Head of caudate nucleus (tissue), 42 donors: ENCODE measurements around the gene CCDC122.
"Not testable (repeated sequence)": the region's sequence is repeated elsewhere in the genome, so short reads cannot be mapped to it uniquely, and the experiment has no call there.

ENCODE experiments used
- DNase-seq, 42 donors: peaks; one replicate each; pipeline versions ENCODE4 v3.0.0 to v3.0.0-alpha.2; 2020 to 2021; ENCODE audit warnings: mixed read lengths in 7 of 42
- intact Hi-C: fragments of 100-400 bp; cut with DNase I; formaldehyde crosslinking; loops from one replicate; pipeline ENCODE4 v1.15.0; 2022

Gene CCDC122

DNA sequence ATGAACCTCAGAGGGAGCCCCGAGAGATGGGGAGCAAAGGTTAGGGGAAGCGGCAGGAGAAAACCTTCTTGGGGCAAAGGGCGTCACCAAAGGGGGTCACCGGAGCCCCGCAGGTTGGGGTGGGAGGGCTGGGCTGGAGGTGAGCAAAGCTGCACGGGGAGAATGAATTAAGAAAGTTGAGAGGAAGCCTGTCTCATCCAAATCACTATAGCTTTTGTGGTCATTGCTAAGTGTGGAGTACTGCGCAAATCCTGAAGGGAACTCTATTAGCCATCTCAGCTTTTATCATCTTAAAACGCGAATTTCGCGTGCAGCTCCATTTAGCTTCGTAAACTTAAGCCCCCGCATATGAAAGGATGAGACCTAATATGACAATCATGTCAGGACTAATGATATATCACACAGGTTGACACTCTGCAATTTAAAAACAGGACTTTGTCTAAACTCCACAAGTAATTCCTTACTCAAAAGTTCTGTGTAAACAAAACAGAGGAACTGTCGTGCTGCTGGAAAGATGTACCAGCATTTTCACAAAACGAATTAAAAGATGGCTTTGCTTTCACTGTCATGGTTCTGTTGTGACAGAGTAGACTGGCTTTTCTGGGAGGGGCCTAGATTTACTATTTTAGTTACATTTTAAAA lies 795 bp upstream of the CCDC122 start:
- DNase-seq = peak in 2 of 42 donors; percentile 8 to 42
- intact Hi-C loops = no loop called here

DNA sequence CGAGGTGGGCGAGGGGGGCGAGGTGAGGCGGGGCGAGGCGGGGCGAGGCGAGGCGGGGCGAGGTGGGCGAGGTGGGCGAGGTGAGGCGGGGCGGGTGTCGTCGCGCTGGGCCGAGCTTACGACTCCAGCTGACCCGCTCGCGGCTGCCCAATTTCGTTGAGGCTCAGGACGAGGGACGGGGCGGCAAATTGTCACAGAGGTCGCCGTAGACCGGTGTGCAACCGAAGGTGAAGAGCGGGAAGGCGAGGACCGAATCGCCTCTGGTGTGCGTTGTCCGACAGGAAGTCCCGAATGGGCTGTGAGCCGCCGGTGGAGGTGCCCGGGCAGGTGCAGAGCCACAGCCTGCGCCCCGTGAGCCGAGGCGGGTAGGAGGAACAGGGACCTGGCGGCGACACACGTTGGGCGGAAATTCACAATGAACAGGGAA lies 228 bp upstream of the CCDC122 start, which contains the start of gene LACC1:
Gene LACC1, plus strand, starts transcription at position 150 of the 427 bp plus-strand sequence. CDS start 1,082 bp downstream, outside the sequence.
- intact Hi-C loops = loop anchor here (5.0 kb wide), 1 partner anchor 92 kb away; the partner anchor contains the start of gene ENOX1
- DNase-seq = peak in 19 of 42 donors; percentile 20 to 65 (median 40)

DNA sequence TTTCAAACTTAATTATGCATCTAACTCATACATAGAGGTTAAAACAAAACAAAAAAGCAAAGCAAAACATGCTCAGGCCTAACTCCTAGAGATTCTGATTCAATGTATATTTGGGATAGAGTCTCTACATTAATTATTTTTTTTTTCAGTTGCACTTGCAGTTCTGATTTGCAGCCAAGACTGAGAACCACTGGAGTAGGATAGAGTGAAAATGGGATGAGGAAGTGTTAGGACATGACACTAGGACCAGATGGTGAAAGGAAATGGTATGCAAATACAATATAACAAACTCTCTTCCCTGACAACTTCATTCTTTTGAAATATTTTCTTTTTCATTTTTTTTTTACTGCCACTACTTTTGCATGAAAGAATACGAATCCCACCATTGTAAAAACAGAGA lies 1.8 kb downstream of the CCDC122 start:
- no peak for DNase-seq
- intact Hi-C loops = loop anchor here (5.0 kb wide), 1 partner anchor 90 kb away; the partner anchor contains the start of gene ENOX1

DNA sequence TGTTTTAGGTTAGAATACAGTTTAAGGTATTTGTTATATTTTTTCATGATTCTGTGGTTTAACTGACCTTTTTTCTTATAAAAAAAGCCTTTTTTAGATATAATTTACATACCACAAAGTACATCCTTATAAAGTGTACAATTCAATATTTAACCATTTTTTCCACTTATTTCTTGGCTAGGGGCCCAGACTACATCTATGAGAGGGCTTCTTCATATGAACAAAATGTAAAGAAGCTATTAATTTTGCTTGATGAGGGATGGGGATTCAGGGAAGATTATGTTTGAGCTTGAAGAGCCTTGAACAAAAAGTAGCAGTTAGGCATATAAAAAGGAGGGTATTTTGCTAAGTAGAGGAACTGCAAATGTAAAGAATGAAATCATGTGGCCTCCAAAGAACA lies 2.2 kb downstream of the CCDC122 start:
- intact Hi-C loops = loop anchor here (5.0 kb wide), 1 partner anchor 90 kb away; the partner anchor contains the start of gene ENOX1
- no peak for DNase-seq

DNA sequence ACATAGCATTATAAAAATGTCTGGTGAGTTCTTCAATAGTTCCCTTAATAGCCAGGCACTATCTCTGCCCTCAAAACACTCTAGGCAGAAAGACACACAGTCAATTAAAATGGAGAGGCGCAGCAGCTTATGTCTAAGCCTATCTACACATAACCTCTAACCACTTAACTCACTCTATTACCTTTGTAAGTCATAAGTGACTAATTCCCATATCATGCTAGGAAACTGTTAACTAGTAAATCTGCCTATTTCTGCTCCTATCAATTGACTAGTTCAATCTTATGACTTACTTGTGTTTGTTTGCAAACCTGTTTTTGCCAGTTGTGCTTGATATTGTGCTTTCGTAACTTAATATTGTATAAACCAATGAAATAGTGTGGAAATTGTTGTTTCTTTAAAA lies 3.2 kb downstream of the CCDC122 start:
- intact Hi-C loops = loop anchor here (5.0 kb wide), 1 partner anchor 89 kb away; the partner anchor contains the start of gene ENOX1
- DNase-seq = no peak

DNA sequence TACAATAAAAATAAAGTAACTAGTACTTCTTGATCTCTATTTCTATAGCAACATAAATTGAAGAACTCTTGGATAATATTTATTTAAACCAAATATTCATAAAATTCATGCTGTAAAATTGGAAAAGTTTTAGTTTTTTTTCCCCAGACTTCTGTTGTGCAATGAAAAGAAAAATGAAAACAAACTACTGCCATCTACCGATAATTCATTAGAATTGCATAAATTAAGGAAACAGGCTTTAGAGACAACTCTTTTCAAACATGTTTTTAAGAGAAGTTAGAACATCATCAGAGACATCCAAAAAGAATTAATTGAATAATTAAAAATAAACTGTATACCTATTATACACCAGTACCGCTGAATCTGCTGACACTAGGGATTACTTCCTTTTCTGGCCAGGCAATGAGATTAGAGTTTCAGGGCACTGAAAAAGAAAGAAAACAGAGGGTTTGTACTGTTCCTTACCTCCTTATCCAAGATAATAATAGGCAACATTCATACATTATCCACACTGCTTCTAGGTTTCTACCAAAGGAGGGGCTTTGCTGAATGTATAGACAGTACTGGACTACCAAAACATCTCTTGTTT lies 4.9 kb downstream of the CCDC122 start:
- intact Hi-C loops = loop anchor here (5.0 kb wide), 2 partner anchors 87 to 787 kb away; partner anchors contain the start of gene ENOX1
- no peak for DNase-seq

DNA sequence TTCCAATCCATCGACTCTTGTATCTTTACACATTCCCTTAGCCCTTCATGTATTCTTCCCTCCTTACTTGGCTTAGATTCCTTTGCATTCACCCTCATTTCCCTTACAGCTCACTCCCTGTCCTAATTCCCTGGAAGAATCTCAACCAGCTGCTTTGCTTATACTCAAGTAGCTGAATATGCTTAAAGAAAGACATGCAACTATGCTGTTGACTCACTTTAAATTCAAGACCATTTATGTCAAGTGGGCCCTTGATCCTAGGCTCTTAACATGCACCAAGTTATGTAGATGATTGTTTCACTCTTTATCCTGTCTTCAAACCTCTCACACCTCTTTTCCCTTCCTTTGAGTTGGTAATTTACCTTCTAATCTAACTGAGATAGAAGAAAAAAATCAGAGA lies 7.4 kb downstream of the CCDC122 start:
- intact Hi-C loops = loop anchor here (5.0 kb wide), 1 partner anchor 785 kb away; no protein-coding TSS in a partner anchor
- no peak for DNase-seq

DNA sequence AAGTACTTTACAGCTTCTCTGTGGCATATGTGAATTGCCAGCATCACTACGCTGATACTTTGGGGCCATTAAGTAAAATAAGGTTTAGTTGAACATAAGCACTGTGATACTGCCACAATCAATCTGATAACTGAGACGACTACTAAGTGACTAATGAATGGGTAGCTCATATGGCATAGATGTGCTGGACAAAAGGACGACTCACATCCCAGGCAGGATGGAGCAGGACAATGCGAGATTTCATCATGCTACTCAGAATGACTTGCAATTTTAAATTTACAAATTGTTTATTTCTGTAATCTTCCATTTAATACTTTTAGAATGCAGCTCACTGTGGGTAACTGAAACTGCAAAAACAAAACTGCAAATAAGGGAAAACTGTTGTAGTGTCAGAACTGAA lies 13.6 kb downstream of the CCDC122 start:
- peak in 1 of 42 donors; percentile 15 for DNase-seq
- intact Hi-C loops = no loop called here

DNA sequence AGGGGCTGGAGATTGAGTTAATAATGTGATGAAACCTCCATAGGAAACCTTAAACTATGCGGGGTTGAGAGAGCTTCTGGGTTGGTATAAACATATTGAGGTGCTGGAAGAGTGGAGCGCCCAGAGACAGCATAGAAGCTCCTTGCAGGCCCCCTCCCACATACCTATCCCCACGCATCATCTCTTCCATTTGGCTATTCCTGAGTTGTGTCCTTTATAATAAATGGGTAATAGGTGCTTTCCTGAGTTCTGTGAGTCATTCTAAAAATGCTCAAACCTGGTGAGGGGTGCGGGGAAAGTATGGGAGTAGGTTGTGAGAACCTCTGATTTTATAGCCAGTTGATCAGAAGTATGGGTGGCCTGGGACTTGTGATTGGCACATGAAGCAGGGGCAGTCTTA lies 14.6 kb downstream of the CCDC122 start:
- no peak for DNase-seq
- intact Hi-C loops = no loop called here

DNA sequence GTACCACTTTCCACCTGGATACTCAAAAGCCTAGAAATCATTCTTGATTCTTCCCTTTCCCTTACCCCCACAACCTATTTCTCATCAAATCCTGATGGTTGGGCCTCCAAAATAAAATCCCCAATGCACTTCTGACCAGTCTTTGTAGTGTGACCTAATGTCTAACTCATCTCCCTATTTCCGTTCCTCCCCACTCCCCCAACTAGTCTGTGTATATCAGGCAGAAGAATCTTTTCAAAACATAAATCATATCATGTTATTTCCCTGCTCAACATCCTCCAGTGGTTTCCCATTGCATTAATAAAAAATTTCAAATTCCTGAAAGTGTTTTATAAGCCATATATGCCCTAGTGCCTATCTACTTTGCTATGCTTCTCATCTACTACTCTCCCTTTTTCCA lies 17.7 kb downstream of the CCDC122 start:
- DNase-seq = no peak

DNA sequence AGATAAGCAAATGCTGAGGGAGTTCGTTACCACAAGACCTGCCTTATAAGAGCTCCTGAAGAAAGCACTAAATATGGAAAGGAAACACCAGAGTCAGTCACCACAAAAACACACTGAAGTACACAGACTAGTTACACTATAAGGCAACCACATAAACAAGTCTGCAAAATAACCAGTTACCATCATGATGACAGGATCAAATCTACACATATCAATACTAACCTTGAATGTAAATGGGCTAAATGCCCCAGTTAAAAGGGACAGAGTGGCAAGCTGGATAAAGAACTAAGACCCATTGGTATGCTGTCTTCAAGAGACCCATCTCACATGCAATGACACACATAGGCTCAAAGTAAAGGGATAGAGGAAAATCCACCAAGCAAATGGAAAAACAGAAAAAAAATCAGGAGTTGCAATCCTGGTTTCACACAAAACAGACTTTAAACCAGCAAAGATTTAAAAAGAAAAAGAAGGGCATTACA lies 26.6 kb downstream of the CCDC122 start:
- intact Hi-C loops = no loop called here
- DNase-seq = no peak

More for the DNA sequence above, 17.7 kb downstream of the CCDC122 start:
- intact Hi-C loops = no loop called here

DNA sequence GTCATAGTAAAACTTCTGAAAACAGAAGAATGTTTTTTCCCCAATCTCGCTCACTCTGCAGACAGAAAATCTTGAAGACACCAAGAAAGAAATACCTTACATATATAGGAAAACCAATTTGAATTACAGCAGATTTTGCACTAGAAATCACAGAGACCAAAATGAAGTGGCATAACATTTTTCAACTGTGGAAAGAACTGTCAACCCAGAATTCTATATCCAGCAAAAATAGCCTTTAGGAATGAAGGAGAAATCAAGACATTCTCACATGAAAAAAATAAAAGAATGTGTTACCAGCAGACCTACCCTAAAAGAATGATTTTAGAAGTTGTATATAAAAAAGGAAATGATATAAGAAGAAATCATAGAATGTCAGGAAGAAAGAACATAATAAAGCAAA lies 28.7 kb downstream of the CCDC122 start:
- intact Hi-C loops = no loop called here
- no peak for DNase-seq

DNA sequence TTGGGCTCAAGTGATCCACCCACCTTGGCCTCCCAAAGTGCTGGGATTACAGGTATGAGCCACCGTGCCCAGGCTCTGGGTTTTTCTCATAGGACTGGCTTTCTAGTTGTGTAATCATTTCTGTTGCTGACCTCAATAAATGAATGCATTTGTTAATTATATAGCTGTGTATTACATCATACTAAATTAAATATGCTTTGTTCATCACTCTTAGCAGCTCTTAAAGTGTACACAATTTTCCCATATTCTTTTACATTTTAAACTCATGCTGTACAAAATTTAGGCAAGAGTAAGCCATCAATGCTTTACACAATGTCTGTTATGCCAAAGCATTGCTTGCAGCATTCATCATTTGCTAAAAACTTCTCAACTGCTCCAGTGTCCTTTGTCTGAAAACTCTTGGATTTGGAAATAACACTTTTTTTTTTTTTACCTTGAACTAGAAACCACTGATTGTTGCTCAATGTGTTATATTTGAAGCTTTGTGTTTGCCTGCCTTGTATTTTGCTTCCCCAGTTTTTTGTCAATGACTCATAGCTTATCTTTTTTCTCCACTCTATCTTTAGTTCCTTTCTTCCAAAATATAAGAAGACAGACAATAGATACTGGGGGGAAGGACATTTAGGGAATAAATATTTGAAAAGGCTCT lies 31.4 kb downstream of the CCDC122 start:
- DNase-seq = no peak
- intact Hi-C loops = no loop called here

DNA sequence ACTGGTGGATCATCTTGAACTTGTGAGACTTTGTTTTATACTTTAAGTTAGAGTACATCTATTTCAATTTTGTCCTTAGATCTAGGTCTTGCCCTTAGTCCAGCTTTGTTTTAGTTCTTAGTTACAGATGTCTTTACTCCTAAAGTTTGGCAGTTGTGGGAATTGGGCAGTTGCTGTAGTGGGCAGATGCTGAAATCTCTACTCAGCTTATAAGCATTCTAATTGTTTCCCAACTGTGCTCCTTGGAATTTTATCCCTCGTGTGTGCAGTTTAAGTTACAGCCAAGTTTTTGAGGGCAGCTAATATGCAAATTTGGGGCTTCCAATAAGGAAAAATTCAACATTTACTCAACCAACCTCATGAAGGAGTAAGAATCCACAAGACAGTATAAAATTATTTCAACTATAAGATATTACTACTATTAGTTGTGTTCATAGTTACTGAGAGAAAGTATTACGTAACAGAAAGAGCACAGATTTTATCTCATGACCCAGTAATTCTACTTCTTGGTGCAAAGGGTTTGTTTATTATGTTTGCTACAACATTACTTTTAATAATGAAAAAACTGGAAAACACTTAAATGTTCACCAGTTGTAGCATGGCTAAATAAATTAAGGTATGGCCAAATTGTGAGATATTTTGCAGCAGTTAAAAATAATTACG lies 32.9 kb downstream of the CCDC122 start:
- intact Hi-C loops = no loop called here
- no peak for DNase-seq

DNA sequence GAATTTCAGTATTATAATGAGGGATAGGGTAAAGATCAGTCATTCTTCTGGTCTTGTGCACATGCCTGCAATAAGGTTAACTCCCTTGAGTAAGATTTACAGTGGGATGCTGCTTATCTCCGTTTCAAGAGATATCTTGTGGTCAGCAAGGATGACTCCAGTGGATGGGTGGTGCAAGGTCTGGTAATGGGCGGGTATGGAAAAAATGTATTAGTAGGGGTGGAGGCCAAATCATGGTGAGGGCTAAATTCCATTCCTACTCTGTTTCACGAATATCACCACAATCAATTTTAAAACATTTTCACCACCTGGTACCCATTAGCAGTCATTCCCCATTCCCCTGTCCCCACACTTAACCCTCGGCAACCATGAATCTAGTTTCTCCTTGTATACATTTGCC lies 40.6 kb downstream of the CCDC122 start:
- intact Hi-C loops = no loop called here
- DNase-seq = no peak

DNA sequence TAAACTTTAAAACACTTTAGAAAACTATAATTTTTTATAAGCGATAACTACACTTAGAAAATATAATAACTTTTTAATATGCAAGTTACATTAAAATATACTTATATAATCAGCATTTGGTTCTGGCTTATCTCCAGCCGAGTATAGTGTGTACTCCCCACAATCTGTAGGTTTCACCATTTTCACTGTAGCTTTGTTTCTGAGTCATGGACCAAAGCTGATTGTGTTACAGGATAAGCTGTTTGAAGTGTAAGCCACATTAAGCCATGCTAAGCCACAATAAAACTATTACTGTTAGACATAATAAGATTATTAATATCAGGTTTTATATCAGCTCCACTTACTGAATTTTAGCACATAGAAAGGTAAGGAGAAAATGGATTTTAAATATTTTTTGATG lies 43.8 kb downstream of the CCDC122 start:
- DNase-seq = no peak
- intact Hi-C loops = no loop called here

DNA sequence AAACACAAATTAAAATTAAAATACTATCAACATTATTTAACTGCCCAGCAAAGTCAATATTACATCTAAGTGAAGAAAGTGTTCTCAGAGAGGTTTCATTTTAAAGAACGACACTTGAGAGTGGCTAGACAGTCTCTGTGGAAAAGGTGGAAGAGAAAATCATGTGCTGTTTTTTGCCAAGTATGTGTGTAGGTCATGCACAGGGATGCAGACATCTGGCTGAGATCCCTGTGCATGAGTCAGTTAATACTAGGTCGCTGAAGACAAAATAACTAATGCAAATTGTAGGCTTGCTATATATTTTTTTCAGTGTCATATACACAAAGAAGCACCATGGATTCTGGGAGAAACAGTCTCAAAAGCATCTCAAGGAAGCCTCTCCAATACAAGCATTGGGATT lies 48.5 kb downstream of the CCDC122 start:
- no peak for DNase-seq
- intact Hi-C loops = no loop called here

DNA sequence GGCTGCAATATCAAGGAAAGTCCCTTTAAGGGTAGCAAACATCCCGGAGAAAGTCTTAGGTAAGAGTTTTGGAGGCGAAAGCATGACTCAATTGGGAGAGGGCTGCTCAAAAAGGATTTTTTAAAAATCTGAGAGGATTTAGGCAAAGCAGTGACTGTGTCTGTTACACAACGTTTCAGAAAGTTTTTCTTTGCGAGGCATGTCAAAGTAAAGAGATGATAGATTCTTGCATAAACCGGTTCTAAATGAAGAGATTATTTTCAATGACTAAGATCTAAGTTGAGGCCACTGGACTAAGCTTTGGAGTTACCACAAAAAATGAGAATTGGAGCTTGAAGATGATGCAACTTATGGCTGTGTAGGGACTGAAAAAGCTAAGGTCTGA lies 49.1 kb downstream of the CCDC122 start:
- DNase-seq = peak in 9 of 42 donors; percentile 16 to 67 (median 43)

DNA sequence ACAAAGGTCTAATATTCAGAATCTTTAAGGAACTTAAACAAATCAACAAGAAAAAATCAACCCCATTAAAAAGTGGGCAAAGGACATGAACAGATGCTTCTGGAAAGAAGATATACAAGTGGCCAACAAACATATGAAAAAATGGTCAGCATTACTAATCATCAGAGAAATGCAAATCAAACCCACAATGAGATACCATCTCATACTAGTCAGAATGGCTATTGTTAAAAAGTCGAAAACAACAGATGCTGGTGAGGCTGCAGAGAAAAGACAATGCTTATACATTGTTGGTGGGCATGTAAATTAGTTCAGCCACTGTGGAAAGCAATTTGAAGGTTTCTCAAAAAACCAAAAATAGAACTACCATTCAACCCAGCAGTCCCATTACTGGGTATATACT lies 54.9 kb downstream of the CCDC122 start:
- DNase-seq = peak in 7 of 42 donors; percentile 22 to 75 (median 53)
- intact Hi-C loops = not testable (repeated sequence)

More for the DNA sequence above, 49.1 kb downstream of the CCDC122 start:
- intact Hi-C loops = no loop called here
